Loucy (cell line): ENCODE results near the gene SPDEF.

Source experiments
- H2AFZ ChIP-seq: fragments of 200-600 bp; sonication (generic); 2 replicates; pipeline ENCODE4 v1.6.0; 2016; ENCODE audit warnings: antibody characterized with exemption, mild to moderate bottlenecking, low read length, moderate library complexity
- H3F3A ChIP-seq: fragments of 200-600 bp; 2 replicates; pipeline ENCODE4 v1.6.0; 2016; ENCODE audit warnings: antibody characterized with exemption, low read depth, mild to moderate bottlenecking
- H3K27me3 ChIP-seq: fragments of 200-600 bp; sonication (generic); 2 replicates; pipeline ENCODE4 v1.6.1; 2014; ENCODE audit warnings: low read length, mild to moderate bottlenecking; ENCODE audit not compliant: insufficient read depth, poor library complexity, severe bottlenecking
- H3K36me3 ChIP-seq: fragments of 200-600 bp; sonication (generic); 2 replicates; pipeline ENCODE4 v1.6.1; 2016; ENCODE audit warnings: low read length; ENCODE audit not compliant: insufficient read depth
- H3K4me1 ChIP-seq: fragments of 200-600 bp; sonication (generic); 2 replicates; pipeline ENCODE4 v1.5.1; 2014; ENCODE audit warnings: low read length, mild to moderate bottlenecking; ENCODE audit not compliant: insufficient read depth, poor library complexity, severe bottlenecking
- H3K4me2 ChIP-seq: fragments of 200-600 bp; sonication (generic); 2 replicates; pipeline ENCODE4 v1.6.0; 2014; ENCODE audit warnings: antibody characterized with exemption, low read length, low read depth, mild to moderate bottlenecking; ENCODE audit not compliant: poor library complexity, severe bottlenecking
- H3K4me3 ChIP-seq: fragments of 200-600 bp; sonication (generic); 2 replicates; pipeline ENCODE4 v1.5.1; 2014; ENCODE audit warnings: low read length, mild to moderate bottlenecking, mixed read lengths; ENCODE audit not compliant: poor library complexity, severe bottlenecking
- H3K79me2 ChIP-seq: fragments of 200-600 bp; sonication (generic); 2 replicates; pipeline ENCODE4 v1.6.1; 2014; ENCODE audit warnings: low read length; ENCODE audit not compliant: insufficient read depth
- H3K9ac ChIP-seq: fragments of 200-600 bp; sonication (generic); 2 replicates; pipeline ENCODE4 v1.6.0; 2014; ENCODE audit warnings: mild to moderate bottlenecking, low read depth, low read length, moderate library complexity; ENCODE audit not compliant: poor library complexity, severe bottlenecking
- H3K9me2 ChIP-seq: fragments of 200-600 bp; sonication (generic); replicated peaks from 2 replicates; pipeline ENCODE4 v1.6.1; 2016; ENCODE audit warnings: low read depth, low read length, mixed read lengths
- H3K9me3 ChIP-seq: fragments of 200-600 bp; sonication (generic); 2 replicates; pipeline ENCODE4 v1.6.1; 2014; ENCODE audit warnings: mild to moderate bottlenecking, antibody characterized with exemption, low read length, low read depth; ENCODE audit not compliant: insufficient read depth
- H4K20me1 ChIP-seq: fragments of 200-600 bp; sonication (generic); 2 replicates; pipeline ENCODE4 v1.6.0; 2014; ENCODE audit warnings: antibody characterized with exemption, low read length, mild to moderate bottlenecking; ENCODE audit not compliant: insufficient read depth, poor library complexity, severe bottlenecking
- CTCF ChIP-seq: fragments of 200-600 bp; sonication (generic); conservative IDR thresholded peaks from 2 replicates; pipeline ENCODE4 v1.5.1; 2014; ENCODE audit warnings: mild to moderate bottlenecking, antibody characterized with exemption, low read length
- EZH2phosphoT487 ChIP-seq: fragments of 200-600 bp; IDR thresholded peaks from 2 replicates; pipeline ENCODE4 v1.6.1; 2018; ENCODE audit warnings: antibody characterized with exemption, mild to moderate bottlenecking, moderate library complexity, borderline replicate concordance

Gene SPDEF

DNA sequence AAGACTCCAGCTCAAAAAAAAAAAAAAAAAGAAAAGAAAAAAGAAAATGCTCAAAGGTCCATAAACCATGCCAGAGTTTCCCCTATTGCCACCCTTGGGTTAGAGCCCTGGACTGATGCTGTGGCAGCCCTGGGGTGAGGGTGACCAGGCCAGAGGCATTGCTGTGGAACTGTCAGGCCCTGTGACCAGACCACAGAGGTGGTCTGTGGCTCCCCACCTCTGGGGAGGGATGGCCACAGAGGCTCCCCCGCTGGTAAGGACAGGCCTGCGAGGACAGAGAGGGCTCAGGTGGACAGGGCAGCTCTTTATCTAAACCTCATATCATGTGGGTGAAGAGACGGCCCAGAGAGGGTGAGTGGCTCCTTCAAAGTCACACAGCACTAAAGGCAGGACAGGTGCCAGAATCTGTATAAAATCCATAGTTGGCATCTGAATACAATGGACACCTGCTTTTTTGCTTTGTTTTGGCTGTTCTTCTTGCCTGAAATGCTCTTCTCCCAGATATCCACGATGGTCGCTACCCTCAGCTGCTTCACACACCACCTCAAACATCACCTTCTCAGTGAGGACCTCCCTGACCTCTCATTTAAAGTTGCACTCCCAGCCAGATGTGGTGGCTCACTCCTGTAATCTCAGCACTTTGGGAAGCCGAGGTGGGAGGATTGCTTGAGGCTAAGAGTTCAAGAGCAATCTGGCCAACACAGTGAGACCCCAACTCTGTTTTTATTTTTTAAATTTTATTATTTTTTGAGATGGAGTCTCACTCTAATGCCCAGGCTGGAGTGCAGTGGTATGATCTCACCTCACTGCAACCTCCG lies 22.5 kb upstream of the SPDEF start:
- Histone ChIP-seq H2AFZ (no peak overlapping the region), H3K4me3 (no peak overlapping the region), H3K9me2 (no peaks in the 10 kb centered on the region), H3F3A (no peaks in the 10 kb centered on the region), H3K4me2 (no peak overlapping the region), H3K4me1 (no peaks in the 10 kb centered on the region), H3K79me2 (no peaks in the 10 kb centered on the region), H3K27me3 (no peaks in the 10 kb centered on the region), H4K20me1 (no peaks in the 10 kb centered on the region), H3K36me3 (no peaks in the 10 kb centered on the region; the same call in 1 of the 2 replicates), H3K9ac (no peak overlapping the region), H3K9me3 (no peaks in the 10 kb centered on the region)
- TF ChIP-seq EZH2phosphoT487 (no peak), CTCF (no peak)

DNA sequence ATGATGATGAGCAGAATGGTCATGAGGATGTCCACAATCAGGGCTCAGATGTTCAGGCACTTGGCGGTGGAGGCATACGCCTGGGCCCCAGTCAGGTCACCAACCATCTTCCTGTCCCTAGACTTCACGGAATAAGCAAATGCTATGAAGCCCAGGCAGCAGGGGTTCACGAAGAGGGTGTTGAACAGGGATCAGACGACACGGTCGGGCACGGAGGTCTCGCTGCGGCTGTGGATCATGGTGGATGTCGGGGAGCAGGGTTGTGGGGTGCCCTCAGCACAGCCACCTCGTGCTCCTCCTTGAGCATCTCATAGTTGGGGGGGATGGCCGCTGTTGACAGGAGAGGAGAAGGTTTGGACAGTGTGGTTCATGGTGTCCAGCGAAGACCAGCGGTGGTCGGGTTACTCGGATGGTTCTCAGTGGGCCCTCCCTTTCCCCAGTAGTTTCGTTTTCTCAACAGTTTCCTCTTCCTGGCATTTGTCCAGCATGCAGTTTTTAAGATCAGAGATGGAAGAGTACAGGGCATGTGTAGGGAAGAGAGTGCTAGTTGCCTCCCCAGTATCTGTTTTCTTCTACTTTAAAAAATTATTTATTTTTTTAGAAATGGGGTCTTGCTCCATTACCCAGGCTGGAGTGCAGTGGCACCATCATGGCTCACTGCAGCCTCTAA lies 20.3 kb upstream of the SPDEF start:
- H3K36me3 ChIP-seq = no peaks in the 10 kb centered on the region
- no peaks in the 10 kb centered on the region for H3K27me3 ChIP-seq
- no peak overlapping the region for H3K4me3 ChIP-seq
- TF ChIP-seq EZH2phosphoT487 = no peak
- TF ChIP-seq CTCF = no peak
- no peak overlapping the region for H3K9ac ChIP-seq
- H2AFZ ChIP-seq = no peak overlapping the region
- H3F3A ChIP-seq = no peaks in the 10 kb centered on the region
- H3K79me2 ChIP-seq = no peaks in the 10 kb centered on the region
- no peaks in the 10 kb centered on the region for H3K9me3 ChIP-seq
- no peak overlapping the region for H3K4me2 ChIP-seq
- H3K9me2 ChIP-seq = no peaks in the 10 kb centered on the region
- H3K4me1 ChIP-seq = no peaks in the 10 kb centered on the region
- H4K20me1 ChIP-seq = no peaks in the 10 kb centered on the region

- Histone ChIP-seq H3K4me2 (no peak overlapping the region), H3K4me1 (no peaks in the 10 kb centered on the region), H3K4me3 (no peak overlapping the region), H3K36me3 (no peaks in the 10 kb centered on the region), H3K9me2 (no peaks in the 10 kb centered on the region), H3K9ac (no peak overlapping the region), H2AFZ (no peak overlapping the region), H3F3A (no peaks in the 10 kb centered on the region), H3K9me3 (no peaks in the 10 kb centered on the region), H3K79me2 (no peaks in the 10 kb centered on the region), H4K20me1 (no peaks in the 10 kb centered on the region), H3K27me3 (no peaks in the 10 kb centered on the region)
- TF ChIP-seq EZH2phosphoT487 = no peak
- TF ChIP-seq CTCF = no peak
Observed at GRCh38 chr6:34575326-34575725, 19.2 kb upstream of the SPDEF start.
